ENCODE data around the gene KY.

- no peak for TF ChIP-seq CTCF (IDR thresholded peaks at IDR 0.05)
- no peak for TF ChIP-seq POLR2A (IDR thresholded peaks at IDR 0.05)
Observed at GRCh38 chr3:134649106-134649705, 1.6 kb downstream of the KY start.

Measured in adrenal gland (tissue), 5 donors.